IMR-90 (cell line): ENCODE results near the gene FLYWCH1. TPM values are rescaled to one million over a fixed set of nuclear protein-coding genes. Genes with fewer than 3 reads are reported as not detected.

Experiments
- ATAC-seq: fragments of 200-7000 bp; cut with Tn5 transposase; 2 replicates; pipeline ENCODE4 v1.9.1; 2020; ENCODE audit warnings: low read depth, mild to moderate bottlenecking, moderate library complexity
- BruUV-seq: library from RNA; stranded (reverse); fragments of 400-500 nt; replicated peaks from 2 replicates; lab custom pipeline; 2021; lab: Mats Ljungman, UMichigan
- CTCF ChIA-PET: fragments of 300-600 bp; formaldehyde crosslinking; extraction: SDS; loops from one replicate; lab custom pipeline; 2021; ENCODE audit warnings: antibody characterized with exemption; lab: Yijun Ruan, JAX
- POLR2A ChIA-PET: fragments of 300-600 bp; sonication (Branson Sonifier 250); formaldehyde crosslinking; loops from one replicate; lab custom pipeline; 2022; ENCODE audit warnings: antibody characterized with exemption; ENCODE audit not compliant: unreplicated experiment; lab: Charles Lee
- DNase-seq: peaks from one replicate; pipeline ENCODE4 v3.0.0; 2013
- H2AFZ ChIP-seq: replicated peaks from 2 replicates; pipeline ENCODE3; 2013; ENCODE audit warnings: low read length, mild to moderate bottlenecking; ENCODE audit not compliant: poor library complexity
- H2AK5ac ChIP-seq: 2 replicates; pipeline ENCODE4 v1.6.1; 2013; ENCODE audit warnings: low read depth, low read length, inconsistent platforms
- H2AK9ac ChIP-seq: replicated peaks from 2 replicates; pipeline ENCODE3; 2013; ENCODE audit warnings: mild to moderate bottlenecking, low read depth, low read length, moderate library complexity; ENCODE audit not compliant: poor library complexity
- H2BK120ac ChIP-seq: 2 replicates; pipeline ENCODE4 v1.6.1; 2013; ENCODE audit warnings: low read depth, low read length, inconsistent platforms
- H2BK15ac ChIP-seq: 3 replicates; pipeline ENCODE4 v1.6.1; 2013; ENCODE audit warnings: low read depth, low read length, inconsistent platforms
- H2BK20ac ChIP-seq: 2 replicates; pipeline ENCODE4 v1.6.1; 2013; ENCODE audit warnings: low read depth, mild to moderate bottlenecking, inconsistent platforms, low read length, moderate library complexity
- H2BK5ac ChIP-seq: 2 replicates; pipeline ENCODE4 v1.6.1; 2013; ENCODE audit warnings: mild to moderate bottlenecking, low read depth, low read length, inconsistent platforms; ENCODE audit not compliant: poor library complexity, severe bottlenecking
- H3K14ac ChIP-seq: replicated peaks from 2 replicates; pipeline ENCODE4 v1.6.1; 2013; ENCODE audit warnings: low read depth, low read length, inconsistent platforms
- H3K18ac ChIP-seq: 2 replicates; pipeline ENCODE4 v1.6.1; 2013; ENCODE audit warnings: low read depth, low read length, control low read depth
- H3K23ac ChIP-seq: 2 replicates; pipeline ENCODE4 v1.6.1; 2013; ENCODE audit warnings: low read depth, low read length, inconsistent platforms
- H3K27ac ChIP-seq: 2 replicates; pipeline ENCODE4 v1.5.1; 2013; ENCODE audit warnings: mild to moderate bottlenecking, control low read depth, low read length; ENCODE audit not compliant: insufficient read depth
- H3K27me3 ChIP-seq: 2 replicates; pipeline ENCODE4 v1.6.1; 2013; ENCODE audit warnings: low read length; ENCODE audit not compliant: control insufficient read depth, insufficient read depth
- H3K36me3 ChIP-seq: 2 replicates; pipeline ENCODE4 v1.6.1; 2013; ENCODE audit warnings: low read length, mixed read lengths; ENCODE audit not compliant: control insufficient read depth, insufficient read depth
- H3K4ac ChIP-seq: 2 replicates; pipeline ENCODE4 v1.6.1; 2013; ENCODE audit warnings: low read depth, low read length, inconsistent platforms
- H3K4me1 ChIP-seq: 2 replicates; pipeline ENCODE4 v1.6.1; 2013; ENCODE audit warnings: low read length, mixed read lengths; ENCODE audit not compliant: control insufficient read depth, insufficient read depth
- H3K4me2 ChIP-seq: 2 replicates; pipeline ENCODE4 v1.6.1; 2013; ENCODE audit warnings: low read depth, mild to moderate bottlenecking, control low read depth, low read length, moderate library complexity
- H3K4me3 ChIP-seq: 2 replicates; pipeline ENCODE4 v1.5.1; 2013; ENCODE audit warnings: low read depth, mild to moderate bottlenecking, control low read depth, low read length, moderate library complexity; ENCODE audit not compliant: insufficient read depth
- H3K56ac ChIP-seq: 2 replicates; pipeline ENCODE4 v1.6.1; 2013; ENCODE audit warnings: low read length, inconsistent platforms; ENCODE audit not compliant: insufficient read depth; ENCODE audit errors: extremely low read depth
- H3K79me1 ChIP-seq, 2 experiments: 2 replicates each; pipeline ENCODE4 v1.6.1; 2013; ENCODE audit warnings: low read length in 2 of 2, inconsistent platforms in 1 of 2, low read depth in 1 of 2
- H3K9ac ChIP-seq: 2 replicates; pipeline ENCODE4 v1.6.1; 2013; ENCODE audit warnings: low read depth, low read length, control low read depth
- H3K9me1 ChIP-seq: 2 replicates; pipeline ENCODE4 v1.6.1; 2013; ENCODE audit warnings: low read length, inconsistent platforms; ENCODE audit not compliant: insufficient read depth
- H3K9me3 ChIP-seq: 2 replicates; pipeline ENCODE4 v1.6.1; 2013; ENCODE audit warnings: low read length; ENCODE audit not compliant: control insufficient read depth, insufficient read depth
- H4K20me1 ChIP-seq: 2 replicates; pipeline ENCODE4 v1.6.1; 2013; ENCODE audit warnings: low read length, inconsistent platforms; ENCODE audit not compliant: insufficient read depth
- H4K5ac ChIP-seq: 2 replicates; pipeline ENCODE4 v1.6.1; 2013; ENCODE audit warnings: mild to moderate bottlenecking, low read depth, low read length, control low read depth
- H4K8ac ChIP-seq, 2 experiments: 2 replicates each; pipeline ENCODE4 v1.6.1; 2013; ENCODE audit warnings: low read depth in 2 of 2, low read length in 2 of 2, control low read depth in 1 of 2, inconsistent platforms in 1 of 2
- H4K91ac ChIP-seq: 2 replicates; pipeline ENCODE4 v1.6.1; 2013; ENCODE audit warnings: low read depth, low read length, inconsistent platforms; ENCODE audit not compliant: insufficient read depth
- BHLHE40 ChIP-seq: fragments of 150-350 bp; IDR thresholded peaks from 2 replicates; pipeline ENCODE4 v1.6.1; 2016; ENCODE audit warnings: mild to moderate bottlenecking, low read depth, low read length
- CEBPB ChIP-seq: IDR thresholded peaks from 2 replicates; pipeline ENCODE4 v1.6.1; 2012; ENCODE audit warnings: low read depth, low read length, improper control_type of control experiment
- CHD1 ChIP-seq: IDR thresholded peaks from 2 replicates; pipeline ENCODE4 v1.6.1; 2012; ENCODE audit warnings: low read depth, low read length, improper control_type of control experiment
- CTCF ChIP-seq: conservative IDR thresholded peaks from 2 replicates; pipeline ENCODE4 v1.5.1; 2012; ENCODE audit warnings: mild to moderate bottlenecking, low read depth, low read length, improper control_type of control experiment
- FOS ChIP-seq: fragments of 150-350 bp; IDR thresholded peaks from 2 replicates; pipeline ENCODE4 v1.6.1; 2016; ENCODE audit warnings: low read depth, low read length
- MAFK ChIP-seq: IDR thresholded peaks from 2 replicates; pipeline ENCODE4 v1.6.1; 2012; ENCODE audit warnings: low read depth, low read length, improper control_type of control experiment
- MAZ ChIP-seq: IDR thresholded peaks from 2 replicates; pipeline ENCODE4 v1.6.1; 2012; ENCODE audit warnings: low read depth, mild to moderate bottlenecking, low read length, improper control_type of control experiment, moderate library complexity, borderline replicate concordance
- MXI1 ChIP-seq: IDR thresholded peaks from 2 replicates; pipeline ENCODE4 v1.6.1; 2012; ENCODE audit warnings: low read depth, mild to moderate bottlenecking, low read length, moderate library complexity, borderline replicate concordance
- NFE2L2 ChIP-seq: fragments of 150-350 bp; IDR thresholded peaks from 2 replicates; pipeline ENCODE4 v1.6.1; 2016; ENCODE audit warnings: low read depth, mild to moderate bottlenecking, low read length
- RCOR1 ChIP-seq: IDR thresholded peaks from 2 replicates; pipeline ENCODE4 v1.6.1; 2012; ENCODE audit warnings: mild to moderate bottlenecking, low read length, improper control_type of control experiment; ENCODE audit not compliant: insufficient replicate concordance
- RFX5 ChIP-seq: IDR thresholded peaks from 2 replicates; pipeline ENCODE4 v1.8.0; 2012; ENCODE audit warnings: low read depth, mild to moderate bottlenecking, low read length, moderate library complexity
- SMC3 ChIP-seq: fragments of 150-350 bp; IDR thresholded peaks from 2 replicates; pipeline ENCODE4 v1.6.1; 2016; ENCODE audit warnings: low read depth, mild to moderate bottlenecking, antibody characterized with exemption, low read length, moderate library complexity
- USF2 ChIP-seq: fragments of 150-350 bp; IDR thresholded peaks from 2 replicates; pipeline ENCODE4 v1.6.1; 2017; ENCODE audit warnings: mild to moderate bottlenecking, antibody characterized with exemption, low read length, low read depth
- WGBS, 2 experiments: methylation state at CpG; one replicate each; pipeline versions ENCODE4 v1.1.5 to v1.1.7; 2013; ENCODE audit warnings: missing lambda C conversion rate in 2 of 2; ENCODE audit not compliant: insufficient read length in 1 of 2; ENCODE audit errors: extremely low coverage in 2 of 2; 5-methylcytosine and 5-hydroxymethylcytosine counted together
- dilution Hi-C: fragments of 300-500 bp; cut with HindIII; formaldehyde crosslinking; loops from one replicate; pipeline ENCODE4 v1.14.3; 2018; ENCODE audit warnings: low sequenced_read_pairs; ENCODE audit not compliant: unreplicated experiment
- in situ Hi-C: fragments of 300-500 bp; cut with MboI; formaldehyde crosslinking; loops from 3 replicates; pipeline ENCODE4 v1.14.3; 2019; ENCODE audit warnings: low sequenced_read_pairs, inconsistent platforms, mixed read lengths
- intact Hi-C: fragments of 100-400 bp; cut with micrococcal nuclease; formaldehyde crosslinking; loops from 2 replicates; pipeline ENCODE4 v1.10.0; 2022
- polyA plus RNA-seq, 3 experiments: library from polyadenylated mRNA; depleted of rRNA; stranded (reverse); fragments of >200 nt; gene quantifications; 2 replicates each; pipeline ENCODE4 v1.2.3, GENCODE V29; 2012; ENCODE audit warnings: low replicate concordance in 1 of 3
- total RNA-seq: library from RNA; depleted of rRNA; stranded (reverse); fragments of >200 nt; gene quantifications from 2 replicates; pipeline ENCODE4 v1.2.3, GENCODE V29; 2012

The FLYWCH1 gene
- total and polyA plus RNA-seq, 2 of the 4 experiments (the other 2 are of a cell fraction) = 14.3 to 25.2 TPM

- intact Hi-C loops (no loop called here), in situ Hi-C loops (no loop called here), dilution Hi-C loops (no loop called here)
- POLR2A ChIA-PET = no interaction called here
- Histone ChIP-seq H2BK120ac (no peak within 1 kb of the TSS), H3K18ac (no peak within 1 kb of the TSS), H2AFZ (peak within 1 kb of the TSS; percentile 97), H4K8ac (no peak within 1 kb of the TSS), H3K9me3 (no peaks in the 10 kb centered on the region), H3K9me1 (peaks cover 17% of the 10 kb centered on the region), H2AK5ac (peak within 1 kb of the TSS; percentile 50; the same call in 1 of the 2 replicates), H2BK15ac (no peak within 1 kb of the TSS), H3K4ac (no peak within 1 kb of the TSS; the same call in 1 of the 2 replicates), H3K4me1 (peaks cover 4% of the 10 kb centered on the region; the same call in 1 of the 2 replicates), H3K23ac (peak within 1 kb of the TSS; percentile 56; the same call in 1 of the 2 replicates), H2BK5ac (no peak within 1 kb of the TSS), H3K4me3 (peak within 1 kb of the TSS; percentile 72), H2AK9ac (peak within 1 kb of the TSS; percentile 93), H3K4me2 (peak within 1 kb of the TSS; percentile 89), H4K20me1 (peaks cover 31% of the 10 kb centered on the region), H4K5ac (no peak within 1 kb of the TSS), H3K56ac (peak within 1 kb of the TSS; percentile 17; the same call in 1 of the 2 replicates), H3K36me3 (peaks cover 2% of the 10 kb centered on the region; the same call in 1 of the 2 replicates), H3K79me1 (peaks cover 5 to 23% of the 10 kb centered on the region in 2 experiments; a peak in 3 of 4 replicates), H4K91ac (no peak within 1 kb of the TSS; the same call in 1 of the 2 replicates), H2BK20ac (no peak within 1 kb of the TSS), H3K27me3 (peaks cover 30% of the 10 kb centered on the region), H3K9ac (peak within 1 kb of the TSS; percentile 55; the same call in 1 of the 2 replicates), H3K27ac (peak within 1 kb of the TSS; percentile 17; the same call in 1 of the 2 replicates), H3K14ac (no peak within 1 kb of the TSS; the same call in 1 of the 2 replicates)
- no peak for TF ChIP-seq CHD1
- no peak for TF ChIP-seq SMC3
- TF ChIP-seq RFX5 = no peak
- TF ChIP-seq CEBPB = no peak
- no peak for TF ChIP-seq CTCF
- peak; percentile 74; the same call in 1 of the 2 replicates for TF ChIP-seq MXI1
- no peak for TF ChIP-seq MAFK
- TF ChIP-seq BHLHE40 = no peak; the same call in 1 of the 2 replicates
- TF ChIP-seq NFE2L2 = no peak
- TF ChIP-seq FOS = no peak
- no peak for TF ChIP-seq RCOR1
- TF ChIP-seq USF2 = no peak
- 0 out of 2 replicates have a peak, but pooled peaks have one; percentile 16 for TF ChIP-seq MAZ
- no TSS peak for BruUV-seq
- 5% methylated on average over 74 of the region's 98 CpGs; no CpG with 5 or more reads in 1 of the 2 experiments for WGBS, 2 experiments
- ATAC-seq (peak; percentile 92), DNase-seq (peak; percentile 81)
- CTCF ChIA-PET = interaction anchor here (0.9 to 1.0 kb wide), 2 partner anchors 16 to 85 kb away, joined by 3 read pairs; partner anchors contain the start of gene FLYWCH2
Measured at GRCh38 chr16:2968738-2969544, 57.2 kb downstream of the FLYWCH1 start, which contains the start of gene PAQR4. Gene PAQR4 (plus strand): TSS chr16:2969348. CDS start chr16:2969675, 327 bp downstream.
